GM23338 (cell line): Measurements from ENCODE around the gene HHIPL1.

Source experiments
- CTCF ChIP-seq, 2 experiments: fragments of 200-600 bp in 1 of 2; sonication (generic) in 1 of 2; conservative IDR thresholded peaks; 2 replicates each; pipeline versions ENCODE4 v1.5.1 to v1.6.1; 2016 to 2017; ENCODE audit warnings: antibody characterized with exemption in 2 of 2, low read depth in 2 of 2, mild to moderate bottlenecking in 2 of 2, moderate library complexity in 1 of 2
- EZH2 ChIP-seq: fragments of 200-600 bp; sonication (generic); IDR thresholded peaks from one replicate; pipeline ENCODE4 v1.8.0; 2017; ENCODE audit warnings: antibody characterized with exemption, mild to moderate bottlenecking, low read depth; ENCODE audit not compliant: unreplicated experiment

- TF ChIP-seq CTCF (conservative IDR thresholded peaks at IDR 0.05; ENCODE audit: low read depth in 2 of 2) (no peak), EZH2 (no peak)
These were observed 22.1 kb downstream of the HHIPL1 start for GRCh38 chr14:99667045-99667444.
